Liver (tissue), 3 donors: ENCODE results near the gene SOBP.

Experiments used
- EGR1 ChIP-seq, 2 donors: IDR thresholded peaks; 2 replicates each; pipeline ENCODE4 v1.6.1; 2016 to 2018; ENCODE audit warnings: antibody characterized with exemption in 2 of 2, low read depth in 2 of 2
- FOXA1 ChIP-seq: IDR thresholded peaks from 2 replicates; pipeline ENCODE4 v1.6.1; 2016; ENCODE audit warnings: antibody characterized with exemption
- RAD21 ChIP-seq, 2 donors: IDR thresholded peaks; 2 replicates each; pipeline ENCODE4 v1.6.1; 2016; ENCODE audit warnings: antibody characterized with exemption in 2 of 2, mild to moderate bottlenecking in 2 of 2
- SP1 ChIP-seq: IDR thresholded peaks from 2 replicates; pipeline ENCODE4 v1.6.1; 2018; ENCODE audit warnings: antibody characterized with exemption, mild to moderate bottlenecking
- YY1 ChIP-seq: IDR thresholded peaks from 2 replicates; pipeline ENCODE4 v1.6.1; 2016; ENCODE audit warnings: antibody characterized with exemption, mild to moderate bottlenecking
- TF ChIP-seq, protein P1 (sequence below): fragments of 150-350 bp; IDR thresholded peaks from 2 replicates; pipeline ENCODE4 v1.5.1; 2017; ENCODE audit warnings: improper control_type of control experiment, low read depth, low read length; ENCODE audit not compliant: missing input control
- TF ChIP-seq, protein P2 (sequence below): IDR thresholded peaks from 2 replicates; pipeline ENCODE4 v1.6.1; 2016; ENCODE audit warnings: antibody characterized with exemption, mild to moderate bottlenecking
- TF ChIP-seq, protein P3 (sequence below): IDR thresholded peaks from 2 replicates; pipeline ENCODE4 v1.6.1; 2016; ENCODE audit warnings: antibody characterized with exemption
- TF ChIP-seq, protein P4 (sequence below): IDR thresholded peaks from 2 replicates; pipeline ENCODE4 v1.6.1; 2016; ENCODE audit warnings: antibody characterized with exemption
- donor health status: healthy.
- donor health status: healthy.

DNA sequence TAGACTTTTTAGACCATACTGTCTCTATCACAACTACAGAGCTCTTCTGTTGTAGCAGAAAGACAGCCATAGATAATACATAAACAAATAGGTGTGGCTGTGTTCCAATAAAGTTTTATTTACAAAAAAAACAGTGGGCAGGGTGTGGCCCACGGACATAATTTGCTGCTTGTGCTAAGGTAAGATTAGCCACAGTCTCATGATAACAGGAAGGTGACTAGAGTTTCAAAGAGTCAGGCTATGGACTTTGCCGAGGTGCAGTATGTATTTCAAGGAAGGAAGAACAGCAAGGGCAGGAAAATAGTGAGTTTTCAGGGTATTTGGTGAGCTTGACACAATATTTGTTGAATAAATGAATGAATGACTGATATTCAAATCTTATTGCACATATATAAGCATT, 20.2 kb downstream of the SOBP start:
- TF ChIP-seq, protein P1, sequence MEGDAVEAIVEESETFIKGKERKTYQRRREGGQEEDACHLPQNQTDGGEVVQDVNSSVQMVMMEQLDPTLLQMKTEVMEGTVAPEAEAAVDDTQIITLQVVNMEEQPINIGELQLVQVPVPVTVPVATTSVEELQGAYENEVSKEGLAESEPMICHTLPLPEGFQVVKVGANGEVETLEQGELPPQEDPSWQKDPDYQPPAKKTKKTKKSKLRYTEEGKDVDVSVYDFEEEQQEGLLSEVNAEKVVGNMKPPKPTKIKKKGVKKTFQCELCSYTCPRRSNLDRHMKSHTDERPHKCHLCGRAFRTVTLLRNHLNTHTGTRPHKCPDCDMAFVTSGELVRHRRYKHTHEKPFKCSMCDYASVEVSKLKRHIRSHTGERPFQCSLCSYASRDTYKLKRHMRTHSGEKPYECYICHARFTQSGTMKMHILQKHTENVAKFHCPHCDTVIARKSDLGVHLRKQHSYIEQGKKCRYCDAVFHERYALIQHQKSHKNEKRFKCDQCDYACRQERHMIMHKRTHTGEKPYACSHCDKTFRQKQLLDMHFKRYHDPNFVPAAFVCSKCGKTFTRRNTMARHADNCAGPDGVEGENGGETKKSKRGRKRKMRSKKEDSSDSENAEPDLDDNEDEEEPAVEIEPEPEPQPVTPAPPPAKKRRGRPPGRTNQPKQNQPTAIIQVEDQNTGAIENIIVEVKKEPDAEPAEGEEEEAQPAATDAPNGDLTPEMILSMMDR, result no peak
- TF ChIP-seq YY1, result no peak
- no peak for TF ChIP-seq SP1
- no peak for TF ChIP-seq RAD21 (IDR thresholded peaks at IDR 0.05)
- TF ChIP-seq, protein P2, sequence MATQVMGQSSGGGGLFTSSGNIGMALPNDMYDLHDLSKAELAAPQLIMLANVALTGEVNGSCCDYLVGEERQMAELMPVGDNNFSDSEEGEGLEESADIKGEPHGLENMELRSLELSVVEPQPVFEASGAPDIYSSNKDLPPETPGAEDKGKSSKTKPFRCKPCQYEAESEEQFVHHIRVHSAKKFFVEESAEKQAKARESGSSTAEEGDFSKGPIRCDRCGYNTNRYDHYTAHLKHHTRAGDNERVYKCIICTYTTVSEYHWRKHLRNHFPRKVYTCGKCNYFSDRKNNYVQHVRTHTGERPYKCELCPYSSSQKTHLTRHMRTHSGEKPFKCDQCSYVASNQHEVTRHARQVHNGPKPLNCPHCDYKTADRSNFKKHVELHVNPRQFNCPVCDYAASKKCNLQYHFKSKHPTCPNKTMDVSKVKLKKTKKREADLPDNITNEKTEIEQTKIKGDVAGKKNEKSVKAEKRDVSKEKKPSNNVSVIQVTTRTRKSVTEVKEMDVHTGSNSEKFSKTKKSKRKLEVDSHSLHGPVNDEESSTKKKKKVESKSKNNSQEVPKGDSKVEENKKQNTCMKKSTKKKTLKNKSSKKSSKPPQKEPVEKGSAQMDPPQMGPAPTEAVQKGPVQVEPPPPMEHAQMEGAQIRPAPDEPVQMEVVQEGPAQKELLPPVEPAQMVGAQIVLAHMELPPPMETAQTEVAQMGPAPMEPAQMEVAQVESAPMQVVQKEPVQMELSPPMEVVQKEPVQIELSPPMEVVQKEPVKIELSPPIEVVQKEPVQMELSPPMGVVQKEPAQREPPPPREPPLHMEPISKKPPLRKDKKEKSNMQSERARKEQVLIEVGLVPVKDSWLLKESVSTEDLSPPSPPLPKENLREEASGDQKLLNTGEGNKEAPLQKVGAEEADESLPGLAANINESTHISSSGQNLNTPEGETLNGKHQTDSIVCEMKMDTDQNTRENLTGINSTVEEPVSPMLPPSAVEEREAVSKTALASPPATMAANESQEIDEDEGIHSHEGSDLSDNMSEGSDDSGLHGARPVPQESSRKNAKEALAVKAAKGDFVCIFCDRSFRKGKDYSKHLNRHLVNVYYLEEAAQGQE, result no peak
- TF ChIP-seq, protein P3, sequence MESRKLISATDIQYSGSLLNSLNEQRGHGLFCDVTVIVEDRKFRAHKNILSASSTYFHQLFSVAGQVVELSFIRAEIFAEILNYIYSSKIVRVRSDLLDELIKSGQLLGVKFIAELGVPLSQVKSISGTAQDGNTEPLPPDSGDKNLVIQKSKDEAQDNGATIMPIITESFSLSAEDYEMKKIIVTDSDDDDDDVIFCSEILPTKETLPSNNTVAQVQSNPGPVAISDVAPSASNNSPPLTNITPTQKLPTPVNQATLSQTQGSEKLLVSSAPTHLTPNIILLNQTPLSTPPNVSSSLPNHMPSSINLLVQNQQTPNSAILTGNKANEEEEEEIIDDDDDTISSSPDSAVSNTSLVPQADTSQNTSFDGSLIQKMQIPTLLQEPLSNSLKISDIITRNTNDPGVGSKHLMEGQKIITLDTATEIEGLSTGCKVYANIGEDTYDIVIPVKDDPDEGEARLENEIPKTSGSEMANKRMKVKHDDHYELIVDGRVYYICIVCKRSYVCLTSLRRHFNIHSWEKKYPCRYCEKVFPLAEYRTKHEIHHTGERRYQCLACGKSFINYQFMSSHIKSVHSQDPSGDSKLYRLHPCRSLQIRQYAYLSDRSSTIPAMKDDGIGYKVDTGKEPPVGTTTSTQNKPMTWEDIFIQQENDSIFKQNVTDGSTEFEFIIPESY, result no peak
- TF ChIP-seq, protein P4, sequence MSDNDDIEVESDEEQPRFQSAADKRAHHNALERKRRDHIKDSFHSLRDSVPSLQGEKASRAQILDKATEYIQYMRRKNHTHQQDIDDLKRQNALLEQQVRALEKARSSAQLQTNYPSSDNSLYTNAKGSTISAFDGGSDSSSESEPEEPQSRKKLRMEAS, result no peak
- no peak for TF ChIP-seq FOXA1
- TF ChIP-seq EGR1 (IDR thresholded peaks at IDR 0.05; ENCODE audit: low read depth in 2 of 2), result no peak
